MM.1S (cell line): Measurements from ENCODE around the gene AXIN2.

Experiments used
- DNase-seq: peaks from one replicate; pipeline ENCODE4 v3.0.0-alpha.2; 2015
- H2AFZ ChIP-seq: fragments of 300-600 bp; sonication (generic); 2 replicates; pipeline ENCODE4 v1.6.0; 2016; ENCODE audit warnings: antibody characterized with exemption, low read length
- H3F3A ChIP-seq: fragments of 300-600 bp; sonication (generic); 2 replicates; pipeline ENCODE4 v1.6.1; 2016; ENCODE audit warnings: mild to moderate bottlenecking, antibody characterized with exemption, low read length, moderate library complexity, mixed read lengths; ENCODE audit not compliant: insufficient read depth
- H3K27ac ChIP-seq: fragments of 300-600 bp; sonication (generic); 2 replicates; pipeline ENCODE4 v1.5.1; 2016; ENCODE audit warnings: mild to moderate bottlenecking, low read length
- H3K27me3 ChIP-seq: fragments of 300-600 bp; sonication (generic); replicated peaks from 2 replicates; pipeline ENCODE4 v1.6.0; 2016; ENCODE audit warnings: low read length; ENCODE audit not compliant: insufficient read depth
- H3K36me3 ChIP-seq: fragments of 300-600 bp; sonication (generic); replicated peaks from 2 replicates; pipeline ENCODE4 v1.6.1; 2016; ENCODE audit warnings: mild to moderate bottlenecking, low read length, mixed read lengths; ENCODE audit not compliant: insufficient read depth
- H3K4me1 ChIP-seq: fragments of 300-600 bp; sonication (generic); 2 replicates; pipeline ENCODE4 v1.6.1; 2016; ENCODE audit warnings: low read length, mixed read lengths
- H3K4me2 ChIP-seq: fragments of 300-600 bp; sonication (generic); 2 replicates; pipeline ENCODE4 v1.6.0; 2016; ENCODE audit warnings: low read depth, low read length
- H3K4me3 ChIP-seq: fragments of 300-600 bp; sonication (generic); 2 replicates; pipeline ENCODE4 v1.5.1; 2016; ENCODE audit warnings: low read length, mixed read lengths
- H3K79me2 ChIP-seq: fragments of 300-600 bp; sonication (generic); 2 replicates; pipeline ENCODE4 v1.6.1; 2016; ENCODE audit warnings: mixed run types, low read length, mixed read lengths
- H3K9ac ChIP-seq: fragments of 300-600 bp; sonication (generic); 2 replicates; pipeline ENCODE4 v1.6.1; 2016; ENCODE audit warnings: low read length, mixed read lengths
- H3K9me2 ChIP-seq: fragments of 300-600 bp; sonication (generic); replicated peaks from 2 replicates; pipeline ENCODE4 v1.6.1; 2016; ENCODE audit warnings: mild to moderate bottlenecking, low read length, mixed read lengths; ENCODE audit not compliant: insufficient read depth
- H3K9me3 ChIP-seq: fragments of 300-600 bp; sonication (generic); replicated peaks from 2 replicates; pipeline ENCODE4 v1.6.1; 2016; ENCODE audit warnings: mild to moderate bottlenecking, low read length, mixed read lengths; ENCODE audit not compliant: insufficient read depth
- H4K20me1 ChIP-seq: fragments of 300-600 bp; sonication (generic); 2 replicates; pipeline ENCODE4 v1.6.1; 2016; ENCODE audit warnings: mild to moderate bottlenecking, low read length, moderate library complexity, mixed read lengths; ENCODE audit not compliant: insufficient read depth
- CTCF ChIP-seq: fragments of 300-600 bp; sonication (generic); IDR thresholded peaks from 2 replicates; pipeline ENCODE4 v1.5.1; 2016; ENCODE audit warnings: antibody characterized with exemption, low read length, mixed read lengths
- EZH2 ChIP-seq: fragments of 300-600 bp; sonication (generic); optimal IDR thresholded peaks from 2 replicates; pipeline ENCODE3; 2017; ENCODE audit warnings: low read depth, mild to moderate bottlenecking, antibody characterized with exemption, low read length, mixed read lengths
- EZH2phosphoT487 ChIP-seq: fragments of 300-600 bp; sonication (generic); IDR thresholded peaks from 2 replicates; pipeline ENCODE4 v1.6.1; 2018; ENCODE audit warnings: antibody characterized with exemption, low read length

AXIN2 gene

GRCh38 chr17:65538675-65539529, 22.5 kb downstream of the AXIN2 start:
- Histone ChIP-seq H3K27me3 (no peaks in the 10 kb centered on the region), H4K20me1 (no peaks in the 10 kb centered on the region), H3K9me3 (no peaks in the 10 kb centered on the region), H2AFZ (no peak overlapping the region), H3K79me2 (peaks cover 18% of the 10 kb centered on the region), H3F3A (no peaks in the 10 kb centered on the region), H3K36me3 (no peaks in the 10 kb centered on the region; the same call in 1 of the 2 replicates), H3K27ac (no peak overlapping the region), H3K4me2 (no peak overlapping the region), H3K4me1 (no peaks in the 10 kb centered on the region), H3K4me3 (no peak overlapping the region), H3K9ac (no peak overlapping the region), H3K9me2 (no peaks in the 10 kb centered on the region)
- TF ChIP-seq CTCF (no peak), EZH2phosphoT487 (no peak), EZH2 (no peak)
- no peak for DNase-seq

- Histone ChIP-seq H3K36me3 (no peaks in the 10 kb centered on the region; the same call in 1 of the 2 replicates), H3K27me3 (no peaks in the 10 kb centered on the region), H3F3A (no peaks in the 10 kb centered on the region), H3K9me3 (no peaks in the 10 kb centered on the region), H3K79me2 (peaks cover 9% of the 10 kb centered on the region), H3K4me2 (no peak overlapping the region), H3K4me3 (no peak overlapping the region), H4K20me1 (no peaks in the 10 kb centered on the region), H3K9ac (no peak overlapping the region), H2AFZ (no peak overlapping the region), H3K4me1 (no peaks in the 10 kb centered on the region), H3K9me2 (no peaks in the 10 kb centered on the region), H3K27ac (no peak overlapping the region)
- no peak for DNase-seq
- TF ChIP-seq EZH2, result no peak
- TF ChIP-seq EZH2phosphoT487, result no peak
- TF ChIP-seq CTCF, result no peak
Measured at GRCh38 chr17:65537845-65538674, 23.4 kb downstream of the AXIN2 start.

GRCh38 chr17:65537343-65537844, 24.1 kb downstream of the AXIN2 start:
- Histone ChIP-seq H3K4me2 (no peak overlapping the region), H2AFZ (no peak overlapping the region), H3K9ac (no peak overlapping the region), H3K36me3 (no peaks in the 10 kb centered on the region; the same call in 1 of the 2 replicates), H3K27me3 (no peaks in the 10 kb centered on the region), H3K9me2 (no peaks in the 10 kb centered on the region), H3K79me2 (0 out of 2 replicates have a peak, but pooled peaks cover 3% of the 10 kb centered on the region), H3K4me3 (no peak overlapping the region), H3K9me3 (no peaks in the 10 kb centered on the region), H3F3A (no peaks in the 10 kb centered on the region), H4K20me1 (no peaks in the 10 kb centered on the region), H3K27ac (no peak overlapping the region), H3K4me1 (no peaks in the 10 kb centered on the region)
- TF ChIP-seq CTCF, result no peak
- TF ChIP-seq EZH2phosphoT487, result no peak
- no peak for DNase-seq
